WTC11 (cell line): Measurements from ENCODE around the gene ASTN1. TPM values are rescaled to one million over a fixed set of nuclear protein-coding genes. Genes with fewer than 3 reads are reported as not detected.

Experiments used
- ATAC-seq: fragments of 200-7000 bp; cut with Tn5 transposase; 2 replicates; pipeline ENCODE4 v1.10.0; 2021; ENCODE audit warnings: mild to moderate bottlenecking, moderate library complexity
- CTCF ChIA-PET: fragments of 300-600 bp; sonication (Branson Sonifier 250); formaldehyde crosslinking; loops from one replicate; lab custom pipeline; 2021; ENCODE audit warnings: antibody characterized with exemption; lab: Charles Lee
- POLR2A ChIA-PET: fragments of 350-600 bp; sonication (Branson Sonifier 250); formaldehyde crosslinking; loops from one replicate; lab custom pipeline; 2021; ENCODE audit warnings: antibody characterized with exemption; lab: Charles Lee
- DNase-seq: peaks from one replicate; pipeline ENCODE4 v3.0.0; 2021; ENCODE audit warnings: low spot score
- H3K27ac Mint-ChIP-seq: 2 replicates; pipeline ENCODE4 v1.8.0; 2021; ENCODE audit warnings: mixed read lengths
- H3K27me3 Mint-ChIP-seq: 2 replicates; pipeline ENCODE4 v1.8.0; 2021; ENCODE audit warnings: low read depth, mild to moderate bottlenecking, moderate library complexity, mixed read lengths
- H3K36me3 Mint-ChIP-seq: 2 replicates; pipeline ENCODE4 v1.8.0; 2021; ENCODE audit warnings: mixed read lengths
- H3K4me1 Mint-ChIP-seq: 2 replicates; pipeline ENCODE4 v1.8.0; 2022; ENCODE audit warnings: mixed read lengths
- H3K4me3 Mint-ChIP-seq: 2 replicates; pipeline ENCODE4 v1.8.0; 2021; ENCODE audit warnings: mild to moderate bottlenecking, moderate library complexity, mixed read lengths
- H3K9me3 Mint-ChIP-seq: 2 replicates; pipeline ENCODE4 v1.8.0; 2021; ENCODE audit warnings: mixed read lengths
- ELF4 ChIP-seq: sonication (generic); formaldehyde crosslinking; IDR thresholded peaks from 2 replicates; pipeline ENCODE4 v1.8.1; 2022; ENCODE audit warnings: low read depth, mild to moderate bottlenecking, moderate library complexity, missing genetic modification reagents
- ESRRA ChIP-seq: sonication (generic); formaldehyde crosslinking; IDR thresholded peaks from 2 replicates; pipeline ENCODE4 v1.8.1; 2022; ENCODE audit warnings: mild to moderate bottlenecking, missing genetic modification reagents, borderline replicate concordance
- ETV6 ChIP-seq: sonication (generic); formaldehyde crosslinking; IDR thresholded peaks from 2 replicates; pipeline ENCODE4 v1.8.1; 2022; ENCODE audit warnings: mild to moderate bottlenecking, missing genetic modification reagents
- MXD4 ChIP-seq: fragments of 250-450 bp; sonication (Bioruptor Pico); IDR thresholded peaks from 2 replicates; pipeline ENCODE4 v1.8.0; 2021; ENCODE audit warnings: mild to moderate bottlenecking, moderate library complexity, borderline replicate concordance
- NFATC4 ChIP-seq: fragments of 250-450 bp; sonication (Bioruptor Pico); IDR thresholded peaks from 2 replicates; pipeline ENCODE4 v1.9.0; 2021; ENCODE audit warnings: mild to moderate bottlenecking
- NFYB ChIP-seq: sonication (generic); formaldehyde crosslinking; conservative IDR thresholded peaks from 2 replicates; pipeline ENCODE4 v1.8.0; 2022; ENCODE audit warnings: low read depth, missing genetic modification reagents
- NR1H2 ChIP-seq: sonication (generic); formaldehyde crosslinking; IDR thresholded peaks from 2 replicates; pipeline ENCODE4 v1.9.0; 2021; ENCODE audit warnings: mild to moderate bottlenecking, moderate library complexity, missing genetic modification reagents
- NR3C1 ChIP-seq: sonication (generic); formaldehyde crosslinking; conservative IDR thresholded peaks from 2 replicates; pipeline ENCODE4 v1.8.1; 2023; ENCODE audit warnings: low read depth, mild to moderate bottlenecking, missing genetic modification reagents
- PRRX2 ChIP-seq: fragments of 250-450 bp; sonication (Bioruptor Pico); IDR thresholded peaks from 2 replicates; pipeline ENCODE4 v1.8.0; 2021; ENCODE audit warnings: mild to moderate bottlenecking
- RORB ChIP-seq: fragments of 250-450 bp; sonication (Bioruptor Pico); IDR thresholded peaks from 2 replicates; pipeline ENCODE4 v1.9.0; 2021; ENCODE audit warnings: mild to moderate bottlenecking
- SMAD3 ChIP-seq: sonication (generic); formaldehyde crosslinking; IDR thresholded peaks from 2 replicates; pipeline ENCODE4 v1.8.0; 2022; ENCODE audit warnings: missing genetic modification reagents, mild to moderate bottlenecking, borderline replicate concordance
- TEAD1 ChIP-seq: sonication (generic); formaldehyde crosslinking; IDR thresholded peaks from 2 replicates; pipeline ENCODE4 v1.8.0; 2022; ENCODE audit warnings: mild to moderate bottlenecking, missing genetic modification reagents
- ZNF121 ChIP-seq: sonication (generic); formaldehyde crosslinking; IDR thresholded peaks from 2 replicates; pipeline ENCODE4 v1.8.0; 2023; ENCODE audit warnings: missing genetic modification reagents
- ZNF219 ChIP-seq: sonication (generic); formaldehyde crosslinking; IDR thresholded peaks from 2 replicates; pipeline ENCODE4 v1.8.0; 2023; ENCODE audit warnings: missing genetic modification reagents, mild to moderate bottlenecking, borderline replicate concordance
- total RNA-seq: library from RNA; stranded (reverse); gene quantifications from 3 replicates; pipeline ENCODE4 v1.2.3, GENCODE V29; 2021
- TF ChIP-seq, protein P1 (sequence below): fragments of 200-600 bp; IDR thresholded peaks from 2 replicates; pipeline ENCODE4 v1.8.0; 2022; ENCODE audit warnings: antibody characterized with exemption
- TF ChIP-seq, protein P2 (sequence below): sonication (generic); formaldehyde crosslinking; IDR thresholded peaks from 2 replicates; pipeline ENCODE4 v1.8.1; 2022; ENCODE audit warnings: mild to moderate bottlenecking, moderate library complexity, missing genetic modification reagents
- TF ChIP-seq, protein P3 (sequence below): fragments of 250-450 bp; sonication (Bioruptor Pico); IDR thresholded peaks from 2 replicates; pipeline ENCODE4 v2.1.2; 2022; ENCODE audit warnings: mild to moderate bottlenecking, moderate library complexity
- TF ChIP-seq, protein P4 (sequence below): sonication (generic); formaldehyde crosslinking; conservative IDR thresholded peaks from 2 replicates; pipeline ENCODE4 v1.8.1; 2023; ENCODE audit warnings: mild to moderate bottlenecking, low read depth, missing genetic modification reagents, moderate library complexity
- TF ChIP-seq, protein P5 (sequence below): sonication (generic); formaldehyde crosslinking; IDR thresholded peaks from 2 replicates; pipeline ENCODE4 v1.8.1; 2023; ENCODE audit warnings: mild to moderate bottlenecking, missing genetic modification reagents, borderline replicate concordance
- TF ChIP-seq, protein P6 (sequence below): fragments of 250-450 bp; sonication (Bioruptor Pico); IDR thresholded peaks from 2 replicates; pipeline ENCODE4 v1.9.0; 2021; ENCODE audit warnings: mild to moderate bottlenecking, borderline replicate concordance
- TF ChIP-seq, protein P7 (sequence below): sonication (generic); formaldehyde crosslinking; IDR thresholded peaks from 2 replicates; pipeline ENCODE4 v1.8.1; 2023; ENCODE audit warnings: mild to moderate bottlenecking, missing genetic modification reagents, moderate library complexity

The ASTN1 gene
- total RNA-seq, 1 experiment from 2014 or later: 3.4 TPM

DNA sequence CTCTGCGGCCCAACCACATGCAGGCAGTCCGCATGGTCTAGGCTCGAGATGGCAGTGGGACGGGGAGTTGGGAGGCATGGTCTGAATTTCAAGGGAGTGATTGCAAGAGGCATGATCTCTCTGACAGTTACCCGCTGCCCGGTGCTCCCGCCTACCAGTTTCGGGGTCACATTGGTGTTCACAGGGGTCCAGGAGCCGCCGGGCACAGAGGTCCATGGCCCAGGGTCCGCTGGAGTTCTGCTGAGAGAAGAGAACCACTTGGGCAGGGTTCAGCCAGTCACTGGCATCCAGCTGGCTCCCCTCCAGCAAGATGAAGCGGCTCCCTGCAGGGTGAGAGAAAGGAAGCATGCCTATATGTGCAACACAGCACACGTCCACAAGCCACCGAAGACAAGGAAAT lies 141.3 kb downstream of the ASTN1 start (continued):
- TF ChIP-seq, protein P1, sequence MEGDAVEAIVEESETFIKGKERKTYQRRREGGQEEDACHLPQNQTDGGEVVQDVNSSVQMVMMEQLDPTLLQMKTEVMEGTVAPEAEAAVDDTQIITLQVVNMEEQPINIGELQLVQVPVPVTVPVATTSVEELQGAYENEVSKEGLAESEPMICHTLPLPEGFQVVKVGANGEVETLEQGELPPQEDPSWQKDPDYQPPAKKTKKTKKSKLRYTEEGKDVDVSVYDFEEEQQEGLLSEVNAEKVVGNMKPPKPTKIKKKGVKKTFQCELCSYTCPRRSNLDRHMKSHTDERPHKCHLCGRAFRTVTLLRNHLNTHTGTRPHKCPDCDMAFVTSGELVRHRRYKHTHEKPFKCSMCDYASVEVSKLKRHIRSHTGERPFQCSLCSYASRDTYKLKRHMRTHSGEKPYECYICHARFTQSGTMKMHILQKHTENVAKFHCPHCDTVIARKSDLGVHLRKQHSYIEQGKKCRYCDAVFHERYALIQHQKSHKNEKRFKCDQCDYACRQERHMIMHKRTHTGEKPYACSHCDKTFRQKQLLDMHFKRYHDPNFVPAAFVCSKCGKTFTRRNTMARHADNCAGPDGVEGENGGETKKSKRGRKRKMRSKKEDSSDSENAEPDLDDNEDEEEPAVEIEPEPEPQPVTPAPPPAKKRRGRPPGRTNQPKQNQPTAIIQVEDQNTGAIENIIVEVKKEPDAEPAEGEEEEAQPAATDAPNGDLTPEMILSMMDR: no peak
- TF ChIP-seq ETV6: no peak
- TF ChIP-seq NFYB (CRISPR knock-in tag): no peak
- TF ChIP-seq TEAD1: no peak
- TF ChIP-seq NFATC4 (CRISPR knock-in tag): no peak
- TF ChIP-seq MXD4 (CRISPR knock-in tag): no peak
- no peak for TF ChIP-seq NR1H2 (CRISPR knock-in tag)
- TF ChIP-seq, protein P2, sequence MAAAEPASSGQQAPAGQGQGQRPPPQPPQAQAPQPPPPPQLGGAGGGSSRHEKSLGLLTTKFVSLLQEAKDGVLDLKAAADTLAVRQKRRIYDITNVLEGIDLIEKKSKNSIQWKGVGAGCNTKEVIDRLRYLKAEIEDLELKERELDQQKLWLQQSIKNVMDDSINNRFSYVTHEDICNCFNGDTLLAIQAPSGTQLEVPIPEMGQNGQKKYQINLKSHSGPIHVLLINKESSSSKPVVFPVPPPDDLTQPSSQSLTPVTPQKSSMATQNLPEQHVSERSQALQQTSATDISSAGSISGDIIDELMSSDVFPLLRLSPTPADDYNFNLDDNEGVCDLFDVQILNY: no peak
- no peak for TF ChIP-seq ELF4 (CRISPR knock-in tag)
- TF ChIP-seq RORB (CRISPR knock-in tag): no peak
- TF ChIP-seq ZNF219 (CRISPR knock-in tag): no peak
- TF ChIP-seq, all 79 proteins: peak for 0

DNA sequence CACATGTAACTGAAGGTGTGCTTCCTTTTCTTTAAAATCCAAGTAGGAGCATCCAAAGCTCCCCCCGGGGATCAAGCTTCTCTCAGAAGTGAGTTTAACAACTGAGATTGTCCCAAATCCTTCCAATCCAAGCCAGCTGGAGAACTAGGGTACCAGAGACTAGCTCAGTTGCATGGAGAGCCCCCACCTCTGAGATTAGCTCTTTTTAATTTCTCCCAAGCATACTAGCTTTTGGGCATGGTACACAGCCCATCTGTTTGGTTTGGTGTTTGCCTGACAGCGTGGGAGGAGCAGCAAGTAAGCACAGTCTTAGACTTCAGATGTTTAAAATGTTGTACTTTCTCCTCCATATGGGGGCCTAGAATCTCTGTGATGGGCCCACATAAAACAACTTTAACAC lies 142.8 kb downstream of the ASTN1 start:
- Mint-ChIP-seq H3K4me3 (no peak overlapping the region), H3K36me3 (no peaks in the 10 kb centered on the region), H3K27ac (no peak overlapping the region), H3K4me1 (peaks cover 7% of the 10 kb centered on the region), H3K27me3 (no peaks in the 10 kb centered on the region), H3K9me3 (no peaks in the 10 kb centered on the region)
- ChIA-PET CTCF (interaction anchor here (0.8 to 1.0 kb wide), 2 partner anchors 73 to 160 kb away, joined by 3 to 4 read pairs; no protein-coding TSS in a partner anchor), POLR2A (no interaction called here)
- DNase-seq: no peak
- ATAC-seq: no peak
- TF ChIP-seq, protein P3, sequence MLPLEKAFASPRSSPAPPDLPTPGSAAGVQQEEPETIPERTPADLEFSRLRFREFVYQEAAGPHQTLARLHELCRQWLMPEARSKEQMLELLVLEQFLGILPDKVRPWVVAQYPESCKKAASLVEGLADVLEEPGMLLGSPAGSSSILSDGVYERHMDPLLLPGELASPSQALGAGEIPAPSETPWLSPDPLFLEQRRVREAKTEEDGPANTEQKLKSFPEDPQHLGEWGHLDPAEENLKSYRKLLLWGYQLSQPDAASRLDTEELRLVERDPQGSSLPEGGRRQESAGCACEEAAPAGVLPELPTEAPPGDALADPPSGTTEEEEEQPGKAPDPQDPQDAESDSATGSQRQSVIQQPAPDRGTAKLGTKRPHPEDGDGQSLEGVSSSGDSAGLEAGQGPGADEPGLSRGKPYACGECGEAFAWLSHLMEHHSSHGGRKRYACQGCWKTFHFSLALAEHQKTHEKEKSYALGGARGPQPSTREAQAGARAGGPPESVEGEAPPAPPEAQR: no peak
- TF ChIP-seq TEAD1 (no peak), ELF4 (CRISPR knock-in tag) (no peak), NR3C1 (CRISPR knock-in tag) (no peak), PRRX2 (CRISPR knock-in tag) (no peak), ZNF121 (CRISPR knock-in tag) (no peak), NR1H2 (CRISPR knock-in tag) (no peak), ESRRA (CRISPR knock-in tag) (no peak), SMAD3 (no peak)
- TF ChIP-seq, protein P4, sequence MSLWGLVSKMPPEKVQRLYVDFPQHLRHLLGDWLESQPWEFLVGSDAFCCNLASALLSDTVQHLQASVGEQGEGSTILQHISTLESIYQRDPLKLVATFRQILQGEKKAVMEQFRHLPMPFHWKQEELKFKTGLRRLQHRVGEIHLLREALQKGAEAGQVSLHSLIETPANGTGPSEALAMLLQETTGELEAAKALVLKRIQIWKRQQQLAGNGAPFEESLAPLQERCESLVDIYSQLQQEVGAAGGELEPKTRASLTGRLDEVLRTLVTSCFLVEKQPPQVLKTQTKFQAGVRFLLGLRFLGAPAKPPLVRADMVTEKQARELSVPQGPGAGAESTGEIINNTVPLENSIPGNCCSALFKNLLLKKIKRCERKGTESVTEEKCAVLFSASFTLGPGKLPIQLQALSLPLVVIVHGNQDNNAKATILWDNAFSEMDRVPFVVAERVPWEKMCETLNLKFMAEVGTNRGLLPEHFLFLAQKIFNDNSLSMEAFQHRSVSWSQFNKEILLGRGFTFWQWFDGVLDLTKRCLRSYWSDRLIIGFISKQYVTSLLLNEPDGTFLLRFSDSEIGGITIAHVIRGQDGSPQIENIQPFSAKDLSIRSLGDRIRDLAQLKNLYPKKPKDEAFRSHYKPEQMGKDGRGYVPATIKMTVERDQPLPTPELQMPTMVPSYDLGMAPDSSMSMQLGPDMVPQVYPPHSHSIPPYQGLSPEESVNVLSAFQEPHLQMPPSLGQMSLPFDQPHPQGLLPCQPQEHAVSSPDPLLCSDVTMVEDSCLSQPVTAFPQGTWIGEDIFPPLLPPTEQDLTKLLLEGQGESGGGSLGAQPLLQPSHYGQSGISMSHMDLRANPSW: no peak
- TF ChIP-seq, protein P5, sequence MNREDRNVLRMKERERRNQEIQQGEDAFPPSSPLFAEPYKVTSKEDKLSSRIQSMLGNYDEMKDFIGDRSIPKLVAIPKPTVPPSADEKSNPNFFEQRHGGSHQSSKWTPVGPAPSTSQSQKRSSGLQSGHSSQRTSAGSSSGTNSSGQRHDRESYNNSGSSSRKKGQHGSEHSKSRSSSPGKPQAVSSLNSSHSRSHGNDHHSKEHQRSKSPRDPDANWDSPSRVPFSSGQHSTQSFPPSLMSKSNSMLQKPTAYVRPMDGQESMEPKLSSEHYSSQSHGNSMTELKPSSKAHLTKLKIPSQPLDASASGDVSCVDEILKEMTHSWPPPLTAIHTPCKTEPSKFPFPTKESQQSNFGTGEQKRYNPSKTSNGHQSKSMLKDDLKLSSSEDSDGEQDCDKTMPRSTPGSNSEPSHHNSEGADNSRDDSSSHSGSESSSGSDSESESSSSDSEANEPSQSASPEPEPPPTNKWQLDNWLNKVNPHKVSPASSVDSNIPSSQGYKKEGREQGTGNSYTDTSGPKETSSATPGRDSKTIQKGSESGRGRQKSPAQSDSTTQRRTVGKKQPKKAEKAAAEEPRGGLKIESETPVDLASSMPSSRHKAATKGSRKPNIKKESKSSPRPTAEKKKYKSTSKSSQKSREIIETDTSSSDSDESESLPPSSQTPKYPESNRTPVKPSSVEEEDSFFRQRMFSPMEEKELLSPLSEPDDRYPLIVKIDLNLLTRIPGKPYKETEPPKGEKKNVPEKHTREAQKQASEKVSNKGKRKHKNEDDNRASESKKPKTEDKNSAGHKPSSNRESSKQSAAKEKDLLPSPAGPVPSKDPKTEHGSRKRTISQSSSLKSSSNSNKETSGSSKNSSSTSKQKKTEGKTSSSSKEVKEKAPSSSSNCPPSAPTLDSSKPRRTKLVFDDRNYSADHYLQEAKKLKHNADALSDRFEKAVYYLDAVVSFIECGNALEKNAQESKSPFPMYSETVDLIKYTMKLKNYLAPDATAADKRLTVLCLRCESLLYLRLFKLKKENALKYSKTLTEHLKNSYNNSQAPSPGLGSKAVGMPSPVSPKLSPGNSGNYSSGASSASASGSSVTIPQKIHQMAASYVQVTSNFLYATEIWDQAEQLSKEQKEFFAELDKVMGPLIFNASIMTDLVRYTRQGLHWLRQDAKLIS (CRISPR knock-in tag): no peak
- TF ChIP-seq, protein P6, sequence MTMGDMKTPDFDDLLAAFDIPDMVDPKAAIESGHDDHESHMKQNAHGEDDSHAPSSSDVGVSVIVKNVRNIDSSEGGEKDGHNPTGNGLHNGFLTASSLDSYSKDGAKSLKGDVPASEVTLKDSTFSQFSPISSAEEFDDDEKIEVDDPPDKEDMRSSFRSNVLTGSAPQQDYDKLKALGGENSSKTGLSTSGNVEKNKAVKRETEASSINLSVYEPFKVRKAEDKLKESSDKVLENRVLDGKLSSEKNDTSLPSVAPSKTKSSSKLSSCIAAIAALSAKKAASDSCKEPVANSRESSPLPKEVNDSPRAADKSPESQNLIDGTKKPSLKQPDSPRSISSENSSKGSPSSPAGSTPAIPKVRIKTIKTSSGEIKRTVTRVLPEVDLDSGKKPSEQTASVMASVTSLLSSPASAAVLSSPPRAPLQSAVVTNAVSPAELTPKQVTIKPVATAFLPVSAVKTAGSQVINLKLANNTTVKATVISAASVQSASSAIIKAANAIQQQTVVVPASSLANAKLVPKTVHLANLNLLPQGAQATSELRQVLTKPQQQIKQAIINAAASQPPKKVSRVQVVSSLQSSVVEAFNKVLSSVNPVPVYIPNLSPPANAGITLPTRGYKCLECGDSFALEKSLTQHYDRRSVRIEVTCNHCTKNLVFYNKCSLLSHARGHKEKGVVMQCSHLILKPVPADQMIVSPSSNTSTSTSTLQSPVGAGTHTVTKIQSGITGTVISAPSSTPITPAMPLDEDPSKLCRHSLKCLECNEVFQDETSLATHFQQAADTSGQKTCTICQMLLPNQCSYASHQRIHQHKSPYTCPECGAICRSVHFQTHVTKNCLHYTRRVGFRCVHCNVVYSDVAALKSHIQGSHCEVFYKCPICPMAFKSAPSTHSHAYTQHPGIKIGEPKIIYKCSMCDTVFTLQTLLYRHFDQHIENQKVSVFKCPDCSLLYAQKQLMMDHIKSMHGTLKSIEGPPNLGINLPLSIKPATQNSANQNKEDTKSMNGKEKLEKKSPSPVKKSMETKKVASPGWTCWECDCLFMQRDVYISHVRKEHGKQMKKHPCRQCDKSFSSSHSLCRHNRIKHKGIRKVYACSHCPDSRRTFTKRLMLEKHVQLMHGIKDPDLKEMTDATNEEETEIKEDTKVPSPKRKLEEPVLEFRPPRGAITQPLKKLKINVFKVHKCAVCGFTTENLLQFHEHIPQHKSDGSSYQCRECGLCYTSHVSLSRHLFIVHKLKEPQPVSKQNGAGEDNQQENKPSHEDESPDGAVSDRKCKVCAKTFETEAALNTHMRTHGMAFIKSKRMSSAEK (CRISPR knock-in tag): no peak
- TF ChIP-seq, protein P7, sequence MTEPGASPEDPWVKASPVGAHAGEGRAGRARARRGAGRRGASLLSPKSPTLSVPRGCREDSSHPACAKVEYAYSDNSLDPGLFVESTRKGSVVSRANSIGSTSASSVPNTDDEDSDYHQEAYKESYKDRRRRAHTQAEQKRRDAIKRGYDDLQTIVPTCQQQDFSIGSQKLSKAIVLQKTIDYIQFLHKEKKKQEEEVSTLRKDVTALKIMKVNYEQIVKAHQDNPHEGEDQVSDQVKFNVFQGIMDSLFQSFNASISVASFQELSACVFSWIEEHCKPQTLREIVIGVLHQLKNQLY (CRISPR knock-in tag): no peak
